ENCODE data around the gene RINL. TPM values are rescaled to one million over a fixed set of nuclear protein-coding genes. Genes with fewer than 3 reads are reported as not detected.

RINL gene
- total RNA-seq, 4 donors from 2014 or later: 0.95 to 3.3 (median 2.9) TPM

GRCh38 chr19:38880882-38881609 lies 3.0 kb upstream of the RINL start:
- Histone ChIP-seq H3K36me3 (peaks cover 0 to 40% of the 10 kb centered on the region in 2 donors), H3K4me1 (peaks cover 6 to 9% of the 10 kb centered on the region in 2 donors), H3K4me3 (no peak overlapping the region), H3K9me3 (no peaks in the 10 kb centered on the region), H3K27ac (no peak overlapping the region), H3K27me3 (no peaks in the 10 kb centered on the region)
- intact Hi-C loops (cut with DNase I; ENCODE audit: low total_unique reads): no loop called here
- DNase-seq (no peak), ATAC-seq (no peak)
- in situ Hi-C loops (cut with MboI; ENCODE audit: low sequenced_read_pairs in 4 of 4): no loop called here
- TF ChIP-seq CTCF (IDR thresholded peaks at IDR 0.05 in 4 of 5, conservative IDR thresholded peaks at IDR 0.05 in 1 of 5): no peak
- TF ChIP-seq POLR2A (IDR thresholded peaks at IDR 0.05): no peak

GRCh38 chr19:38880076-38880881 lies 2.2 kb upstream of the RINL start:
- in situ Hi-C loops (cut with MboI; ENCODE audit: low sequenced_read_pairs in 4 of 4): no loop called here
- H3K36me3 ChIP-seq: peaks cover 0 to 40% of the 10 kb centered on the region in 2 donors
- no peaks in the 10 kb centered on the region for H3K27me3 ChIP-seq
- TF ChIP-seq CTCF (IDR thresholded peaks at IDR 0.05 in 4 of 5, conservative IDR thresholded peaks at IDR 0.05 in 1 of 5): no peak
- TF ChIP-seq POLR2A (IDR thresholded peaks at IDR 0.05): no peak
- no peak overlapping the region for H3K27ac ChIP-seq
- H3K9me3 ChIP-seq: no peaks in the 10 kb centered on the region
- H3K4me3 ChIP-seq: no peak overlapping the region
- DNase-seq (no peak), ATAC-seq (no peak)
- peaks cover under 1 to 3% of the 10 kb centered on the region in 2 donors for H3K4me1 ChIP-seq
- intact Hi-C loops (cut with DNase I; ENCODE audit: low total_unique reads): no loop called here

- H3K4me3 ChIP-seq: no peak overlapping the region
- H3K4me1 ChIP-seq: peaks cover 0 to 3% of the 10 kb centered on the region in 2 donors
- peaks cover 0 to 40% of the 10 kb centered on the region in 2 donors for H3K36me3 ChIP-seq
- H3K27ac ChIP-seq: peak overlapping the region in 1 of 4 donors; percentile 54
- intact Hi-C loops (cut with DNase I; ENCODE audit: low total_unique reads): no loop called here
- in situ Hi-C loops (cut with MboI; ENCODE audit: low sequenced_read_pairs in 4 of 4): no loop called here
- ATAC-seq (no peak), DNase-seq (no peak)
- no peaks in the 10 kb centered on the region for H3K27me3 ChIP-seq
- TF ChIP-seq CTCF (IDR thresholded peaks at IDR 0.05 in 4 of 5, conservative IDR thresholded peaks at IDR 0.05 in 1 of 5) (no peak), POLR2A (IDR thresholded peaks at IDR 0.05) (no peak)
- H3K9me3 ChIP-seq: no peaks in the 10 kb centered on the region
These were observed 1.3 kb upstream of the RINL start for GRCh38 chr19:38879400-38879751.

DNA sequence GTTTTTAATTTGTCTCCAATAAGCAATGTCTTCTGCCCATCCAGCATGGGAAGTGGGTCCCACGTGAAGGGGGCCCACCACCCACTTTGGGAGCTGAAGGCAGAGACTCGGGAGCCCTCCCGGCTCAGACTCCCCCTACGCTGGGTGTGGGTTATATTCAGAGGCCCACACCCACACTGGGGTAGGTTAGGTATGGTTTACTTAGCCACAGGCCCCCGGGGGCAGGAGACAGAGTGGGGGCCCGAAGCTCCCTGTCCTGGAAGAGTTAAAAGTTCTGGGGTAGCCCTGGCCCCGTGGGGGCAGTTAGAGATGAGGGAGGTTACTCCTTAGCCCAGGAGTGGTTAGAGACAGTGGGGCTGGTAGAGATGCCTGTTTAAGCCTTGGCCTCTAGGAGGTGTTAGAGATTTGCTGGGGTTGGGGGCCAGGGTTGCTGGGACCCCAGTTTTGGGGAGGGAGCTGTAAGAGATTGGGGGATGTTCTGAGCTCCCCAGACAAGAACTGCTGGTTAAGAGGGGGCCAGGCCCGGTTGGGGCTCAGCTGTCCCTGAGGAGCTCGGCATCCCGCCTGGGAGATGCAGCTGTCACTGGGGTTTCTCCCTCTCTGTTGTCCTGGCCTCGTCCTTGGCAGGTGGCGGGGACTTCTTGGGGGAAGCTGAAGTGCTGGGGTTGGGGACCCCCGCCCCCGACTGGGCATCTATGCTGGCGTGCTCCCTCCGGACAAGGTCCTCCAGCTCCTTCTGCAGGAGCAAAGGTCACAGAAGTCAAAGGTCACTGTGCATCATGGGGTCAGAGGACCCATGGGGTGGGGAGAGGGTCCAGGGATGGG lies 712 bp upstream of the RINL start:
- no peak for DNase-seq
- H3K4me3 ChIP-seq: no peak overlapping the region
- in situ Hi-C loops (cut with MboI; ENCODE audit: low sequenced_read_pairs in 4 of 4): no loop called here
- TF ChIP-seq POLR2A (IDR thresholded peaks at IDR 0.05) (no peak), CTCF (IDR thresholded peaks at IDR 0.05 in 4 of 5, conservative IDR thresholded peaks at IDR 0.05 in 1 of 5) (no peak)
- no peak for ATAC-seq
- peak overlapping the region; percentile 45 to 54 (median 52) for H3K27ac ChIP-seq
- peaks cover 0 to 3% of the 10 kb centered on the region in 2 donors for H3K4me1 ChIP-seq
- intact Hi-C loops (cut with DNase I; ENCODE audit: low total_unique reads): no loop called here
- no peaks in the 10 kb centered on the region for H3K27me3 ChIP-seq
- no peaks in the 10 kb centered on the region for H3K9me3 ChIP-seq
- peaks cover 0 to 40% of the 10 kb centered on the region in 2 donors for H3K36me3 ChIP-seq
